ENCODE data around the gene TSEN54. TPM values are rescaled to one million over a fixed set of nuclear protein-coding genes. Genes with fewer than 3 reads are reported as not detected.

TSEN54 gene
- total RNA-seq, 1 experiment from 2014 or later: 36.6 TPM

GRCh38 chr17:75540923-75541503 is 24.7 kb downstream of the TSEN54 start:
- Histone ChIP-seq H3K9me3 (ENCODE audit: low read depth, low read length, poor library complexity, severe bottlenecking) (no peaks in the 10 kb centered on the region), H3K36me3 (ENCODE audit: insufficient read depth, low read length, poor library complexity, severe bottlenecking) (no peaks in the 10 kb centered on the region), H3K4me3 (ENCODE audit: low read depth, low read length, poor library complexity, severe bottlenecking) (no peak overlapping the region), H3K4me1 (ENCODE audit: insufficient read depth, low read length, poor library complexity, severe bottlenecking) (no peaks in the 10 kb centered on the region), H3K27me3 (replicated peaks; ENCODE audit: insufficient read depth, low read depth, low read length, poor library complexity) (no peaks in the 10 kb centered on the region), H3K27ac (ENCODE audit: low read depth, low read length, poor library complexity, severe bottlenecking) (no peak overlapping the region)
- no TSS peak for BruUV-seq (replicated peaks)
- no peak for TF ChIP-seq CTCF (conservative IDR thresholded peaks at IDR 0.05; ENCODE audit: low read depth, low read length)
- no peak for TF ChIP-seq EZH2 (IDR thresholded peaks at IDR 0.05; ENCODE audit: borderline replicate concordance, low read depth, low read length, poor library complexity, severe bottlenecking)
- POLR2A ChIA-PET (ENCODE audit: low non-redundant PET): no interaction called here
- intact Hi-C loops (cut with micrococcal nuclease; ENCODE audit: unreplicated experiment): no loop called here
- DNase-seq (ENCODE audit: low spot score): no peak
- CTCF ChIA-PET: no interaction called here

- no peaks in the 10 kb centered on the region for H3K4me1 ChIP-seq (ENCODE audit: insufficient read depth, low read length, poor library complexity, severe bottlenecking)
- DNase-seq (ENCODE audit: low spot score): no peak
- no peak overlapping the region for H3K27ac ChIP-seq (ENCODE audit: low read depth, low read length, poor library complexity, severe bottlenecking)
- H3K27me3 ChIP-seq (replicated peaks; ENCODE audit: insufficient read depth, low read depth, low read length, poor library complexity): no peaks in the 10 kb centered on the region
- CTCF ChIA-PET: no interaction called here
- no peaks in the 10 kb centered on the region for H3K9me3 ChIP-seq (ENCODE audit: low read depth, low read length, poor library complexity, severe bottlenecking)
- intact Hi-C loops (cut with micrococcal nuclease; ENCODE audit: unreplicated experiment): no loop called here
- H3K36me3 ChIP-seq (ENCODE audit: insufficient read depth, low read length, poor library complexity, severe bottlenecking): no peaks in the 10 kb centered on the region
- BruUV-seq (replicated peaks): no TSS peak
- H3K4me3 ChIP-seq (ENCODE audit: low read depth, low read length, poor library complexity, severe bottlenecking): no peak overlapping the region
- POLR2A ChIA-PET (ENCODE audit: low non-redundant PET): no interaction called here
- TF ChIP-seq CTCF (conservative IDR thresholded peaks at IDR 0.05; ENCODE audit: low read depth, low read length) (no peak), EZH2 (IDR thresholded peaks at IDR 0.05; ENCODE audit: borderline replicate concordance, low read depth, low read length, poor library complexity, severe bottlenecking) (no peak)
Measured at GRCh38 chr17:75542229-75542628, 25.9 kb downstream of the TSEN54 start.

GRCh38 chr17:75542728-75543336 is 26.5 kb downstream of the TSEN54 start:
- no peak for TF ChIP-seq CTCF (conservative IDR thresholded peaks at IDR 0.05; ENCODE audit: low read depth, low read length)
- no peak for TF ChIP-seq EZH2 (IDR thresholded peaks at IDR 0.05; ENCODE audit: borderline replicate concordance, low read depth, low read length, poor library complexity, severe bottlenecking)
- Histone ChIP-seq H3K4me3 (ENCODE audit: low read depth, low read length, poor library complexity, severe bottlenecking) (no peak overlapping the region), H3K27ac (ENCODE audit: low read depth, low read length, poor library complexity, severe bottlenecking) (no peak overlapping the region), H3K9me3 (ENCODE audit: low read depth, low read length, poor library complexity, severe bottlenecking) (no peaks in the 10 kb centered on the region), H3K27me3 (replicated peaks; ENCODE audit: insufficient read depth, low read depth, low read length, poor library complexity) (no peaks in the 10 kb centered on the region), H3K4me1 (ENCODE audit: insufficient read depth, low read length, poor library complexity, severe bottlenecking) (no peaks in the 10 kb centered on the region), H3K36me3 (ENCODE audit: insufficient read depth, low read length, poor library complexity, severe bottlenecking) (no peaks in the 10 kb centered on the region)
- POLR2A ChIA-PET (ENCODE audit: low non-redundant PET): no interaction called here
- intact Hi-C loops (cut with micrococcal nuclease; ENCODE audit: unreplicated experiment): no loop called here
- no TSS peak for BruUV-seq (replicated peaks)
- CTCF ChIA-PET: no interaction called here
- no peak for DNase-seq (ENCODE audit: low spot score)

Data from A673 (cell line).